IMR-90 (cell line): Measurements from ENCODE around the gene DNASE1. TPM values are rescaled to one million over a fixed set of nuclear protein-coding genes. Genes with fewer than 3 reads are reported as not detected.
A peak's percentile ranks its signal among the peaks of the same experiment; 100 is the strongest.

Experiments used
- ATAC-seq: fragments of 200-7000 bp; cut with Tn5 transposase; 2 replicates; pipeline ENCODE4 v1.9.1; 2020; ENCODE audit warnings: low read depth, mild to moderate bottlenecking, moderate library complexity
- BruUV-seq: library from RNA; stranded (reverse); fragments of 400-500 nt; replicated peaks from 2 replicates; lab custom pipeline; 2021; lab: Mats Ljungman, UMichigan
- CTCF ChIA-PET: fragments of 300-600 bp; formaldehyde crosslinking; extraction: SDS; loops from one replicate; lab custom pipeline; 2021; ENCODE audit warnings: antibody characterized with exemption; lab: Yijun Ruan, JAX
- POLR2A ChIA-PET: fragments of 300-600 bp; sonication (Branson Sonifier 250); formaldehyde crosslinking; loops from one replicate; lab custom pipeline; 2022; ENCODE audit warnings: antibody characterized with exemption; ENCODE audit not compliant: unreplicated experiment; lab: Charles Lee
- DNase-seq: peaks from one replicate; pipeline ENCODE4 v3.0.0; 2013
- H2AFZ ChIP-seq: replicated peaks from 2 replicates; pipeline ENCODE3; 2013; ENCODE audit warnings: low read length, mild to moderate bottlenecking; ENCODE audit not compliant: poor library complexity
- H2AK5ac ChIP-seq: 2 replicates; pipeline ENCODE4 v1.6.1; 2013; ENCODE audit warnings: low read depth, low read length, inconsistent platforms
- H2AK9ac ChIP-seq: replicated peaks from 2 replicates; pipeline ENCODE3; 2013; ENCODE audit warnings: mild to moderate bottlenecking, low read depth, low read length, moderate library complexity; ENCODE audit not compliant: poor library complexity
- H2BK120ac ChIP-seq: 2 replicates; pipeline ENCODE4 v1.6.1; 2013; ENCODE audit warnings: low read depth, low read length, inconsistent platforms
- H2BK15ac ChIP-seq: 3 replicates; pipeline ENCODE4 v1.6.1; 2013; ENCODE audit warnings: low read depth, low read length, inconsistent platforms
- H2BK20ac ChIP-seq: 2 replicates; pipeline ENCODE4 v1.6.1; 2013; ENCODE audit warnings: low read depth, mild to moderate bottlenecking, inconsistent platforms, low read length, moderate library complexity
- H2BK5ac ChIP-seq: 2 replicates; pipeline ENCODE4 v1.6.1; 2013; ENCODE audit warnings: mild to moderate bottlenecking, low read depth, low read length, inconsistent platforms; ENCODE audit not compliant: poor library complexity, severe bottlenecking
- H3K14ac ChIP-seq: replicated peaks from 2 replicates; pipeline ENCODE4 v1.6.1; 2013; ENCODE audit warnings: low read depth, low read length, inconsistent platforms
- H3K18ac ChIP-seq: 2 replicates; pipeline ENCODE4 v1.6.1; 2013; ENCODE audit warnings: low read depth, low read length, control low read depth
- H3K23ac ChIP-seq: 2 replicates; pipeline ENCODE4 v1.6.1; 2013; ENCODE audit warnings: low read depth, low read length, inconsistent platforms
- H3K27ac ChIP-seq: 2 replicates; pipeline ENCODE4 v1.5.1; 2013; ENCODE audit warnings: mild to moderate bottlenecking, control low read depth, low read length; ENCODE audit not compliant: insufficient read depth
- H3K27me3 ChIP-seq: 2 replicates; pipeline ENCODE4 v1.6.1; 2013; ENCODE audit warnings: low read length; ENCODE audit not compliant: control insufficient read depth, insufficient read depth
- H3K36me3 ChIP-seq: 2 replicates; pipeline ENCODE4 v1.6.1; 2013; ENCODE audit warnings: low read length, mixed read lengths; ENCODE audit not compliant: control insufficient read depth, insufficient read depth
- H3K4ac ChIP-seq: 2 replicates; pipeline ENCODE4 v1.6.1; 2013; ENCODE audit warnings: low read depth, low read length, inconsistent platforms
- H3K4me1 ChIP-seq: 2 replicates; pipeline ENCODE4 v1.6.1; 2013; ENCODE audit warnings: low read length, mixed read lengths; ENCODE audit not compliant: control insufficient read depth, insufficient read depth
- H3K4me2 ChIP-seq: 2 replicates; pipeline ENCODE4 v1.6.1; 2013; ENCODE audit warnings: low read depth, mild to moderate bottlenecking, control low read depth, low read length, moderate library complexity
- H3K4me3 ChIP-seq: 2 replicates; pipeline ENCODE4 v1.5.1; 2013; ENCODE audit warnings: low read depth, mild to moderate bottlenecking, control low read depth, low read length, moderate library complexity; ENCODE audit not compliant: insufficient read depth
- H3K56ac ChIP-seq: 2 replicates; pipeline ENCODE4 v1.6.1; 2013; ENCODE audit warnings: low read length, inconsistent platforms; ENCODE audit not compliant: insufficient read depth; ENCODE audit errors: extremely low read depth
- H3K79me1 ChIP-seq, 2 experiments: 2 replicates each; pipeline ENCODE4 v1.6.1; 2013; ENCODE audit warnings: low read length in 2 of 2, inconsistent platforms in 1 of 2, low read depth in 1 of 2
- H3K9ac ChIP-seq: 2 replicates; pipeline ENCODE4 v1.6.1; 2013; ENCODE audit warnings: low read depth, low read length, control low read depth
- H3K9me1 ChIP-seq: 2 replicates; pipeline ENCODE4 v1.6.1; 2013; ENCODE audit warnings: low read length, inconsistent platforms; ENCODE audit not compliant: insufficient read depth
- H3K9me3 ChIP-seq: 2 replicates; pipeline ENCODE4 v1.6.1; 2013; ENCODE audit warnings: low read length; ENCODE audit not compliant: control insufficient read depth, insufficient read depth
- H4K20me1 ChIP-seq: 2 replicates; pipeline ENCODE4 v1.6.1; 2013; ENCODE audit warnings: low read length, inconsistent platforms; ENCODE audit not compliant: insufficient read depth
- H4K5ac ChIP-seq: 2 replicates; pipeline ENCODE4 v1.6.1; 2013; ENCODE audit warnings: mild to moderate bottlenecking, low read depth, low read length, control low read depth
- H4K8ac ChIP-seq, 2 experiments: 2 replicates each; pipeline ENCODE4 v1.6.1; 2013; ENCODE audit warnings: low read depth in 2 of 2, low read length in 2 of 2, control low read depth in 1 of 2, inconsistent platforms in 1 of 2
- H4K91ac ChIP-seq: 2 replicates; pipeline ENCODE4 v1.6.1; 2013; ENCODE audit warnings: low read depth, low read length, inconsistent platforms; ENCODE audit not compliant: insufficient read depth
- CEBPB ChIP-seq: IDR thresholded peaks from 2 replicates; pipeline ENCODE4 v1.6.1; 2012; ENCODE audit warnings: low read depth, low read length, improper control_type of control experiment
- MXI1 ChIP-seq: IDR thresholded peaks from 2 replicates; pipeline ENCODE4 v1.6.1; 2012; ENCODE audit warnings: low read depth, mild to moderate bottlenecking, low read length, moderate library complexity, borderline replicate concordance
- RCOR1 ChIP-seq: IDR thresholded peaks from 2 replicates; pipeline ENCODE4 v1.6.1; 2012; ENCODE audit warnings: mild to moderate bottlenecking, low read length, improper control_type of control experiment; ENCODE audit not compliant: insufficient replicate concordance
- WGBS, 2 experiments: methylation state at CpG; one replicate each; pipeline versions ENCODE4 v1.1.5 to v1.1.7; 2013; ENCODE audit warnings: missing lambda C conversion rate in 2 of 2; ENCODE audit not compliant: insufficient read length in 1 of 2; ENCODE audit errors: extremely low coverage in 2 of 2; 5-methylcytosine and 5-hydroxymethylcytosine counted together
- dilution Hi-C: fragments of 300-500 bp; cut with HindIII; formaldehyde crosslinking; loops from one replicate; pipeline ENCODE4 v1.14.3; 2018; ENCODE audit warnings: low sequenced_read_pairs; ENCODE audit not compliant: unreplicated experiment
- in situ Hi-C: fragments of 300-500 bp; cut with MboI; formaldehyde crosslinking; loops from 3 replicates; pipeline ENCODE4 v1.14.3; 2019; ENCODE audit warnings: low sequenced_read_pairs, inconsistent platforms, mixed read lengths
- intact Hi-C: fragments of 100-400 bp; cut with micrococcal nuclease; formaldehyde crosslinking; loops from 2 replicates; pipeline ENCODE4 v1.10.0; 2022
- polyA plus RNA-seq, 3 experiments: library from polyadenylated mRNA; depleted of rRNA; stranded (reverse); fragments of >200 nt; gene quantifications; 2 replicates each; pipeline ENCODE4 v1.2.3, GENCODE V29; 2012; ENCODE audit warnings: low replicate concordance in 1 of 3
- total RNA-seq: library from RNA; depleted of rRNA; stranded (reverse); fragments of >200 nt; gene quantifications from 2 replicates; pipeline ENCODE4 v1.2.3, GENCODE V29; 2012

DNASE1 gene
- total and polyA plus RNA-seq, 2 of the 4 experiments (the other 2 are of a cell fraction) = 5.4 to 15.9 TPM

DNA sequence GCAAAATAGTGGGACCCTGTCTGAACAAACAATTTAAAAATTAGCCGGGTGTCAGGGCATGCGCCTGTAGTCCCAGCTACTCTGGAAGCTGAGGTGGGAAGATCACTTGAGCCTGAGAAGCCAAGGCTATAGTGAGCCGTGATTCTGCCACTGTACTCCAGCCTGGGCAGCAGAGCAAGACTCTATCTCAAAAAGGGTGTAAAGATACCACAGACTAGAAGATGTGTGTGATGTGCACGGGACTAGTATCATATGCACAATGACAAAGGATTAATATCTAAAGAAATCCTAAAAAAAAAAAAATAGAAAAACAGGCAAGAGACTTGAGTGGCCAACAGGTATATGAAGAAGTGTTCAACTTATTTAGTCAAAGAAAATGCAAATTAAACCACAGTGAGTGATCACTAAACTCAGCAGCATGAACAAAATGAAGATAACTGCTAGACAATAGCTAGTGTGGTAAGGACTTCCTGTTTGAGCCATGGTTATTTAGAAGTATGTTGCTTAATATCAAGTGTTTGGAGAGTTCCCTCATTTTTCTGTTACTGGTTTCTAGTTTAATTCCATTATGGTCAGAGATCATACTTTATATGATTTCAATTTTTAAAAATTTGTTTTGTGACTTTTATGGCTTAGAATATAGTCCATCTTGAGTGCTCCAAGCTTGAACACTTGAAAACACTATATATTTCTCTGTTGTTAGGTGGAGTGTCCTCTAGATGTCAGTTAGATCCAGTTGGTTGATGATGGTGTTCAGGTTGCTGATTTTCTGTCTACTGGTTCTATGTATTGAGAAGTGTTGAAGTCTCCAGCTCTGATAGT lies 28.4 kb upstream of the DNASE1 start:
- no peak overlapping the region for H2AFZ ChIP-seq
- H2BK5ac ChIP-seq = no peak overlapping the region
- CTCF ChIA-PET = interaction anchor here (0.6 kb wide), 2 partner anchors 12 to 65 kb away, joined by 3 read pairs; no protein-coding TSS in a partner anchor
- H3K27me3 ChIP-seq = no peaks in the 10 kb centered on the region
- H4K5ac ChIP-seq = no peak overlapping the region
- dilution Hi-C loops = no loop called here
- 0 out of 2 replicates have a peak, but pooled peaks cover 1% of the 10 kb centered on the region for H3K36me3 ChIP-seq
- no peaks in the 10 kb centered on the region for H3K9me3 ChIP-seq
- peaks cover 2% of the 10 kb centered on the region; the same call in 1 of the 2 replicates for H3K9me1 ChIP-seq
- no peak overlapping the region for H3K27ac ChIP-seq
- no peak overlapping the region for H2AK5ac ChIP-seq
- H3K4ac ChIP-seq = no peak overlapping the region
- H3K79me1 ChIP-seq = peaks cover 24 to 38% of the 10 kb centered on the region in 2 experiments
- BruUV-seq = no TSS peak
- H3K56ac ChIP-seq = no peak overlapping the region
- H3K23ac ChIP-seq = no peak overlapping the region
- TF ChIP-seq RCOR1 = no peak
- no peak for TF ChIP-seq MXI1
- 0 out of 2 replicates have a peak, but pooled peaks have one; percentile 26 for TF ChIP-seq CEBPB
- H2BK120ac ChIP-seq = no peak overlapping the region
- no peak overlapping the region for H3K4me2 ChIP-seq
- no peak overlapping the region for H2AK9ac ChIP-seq
- H4K8ac ChIP-seq = no peak overlapping the region
- H2BK15ac ChIP-seq = no peak overlapping the region
- in situ Hi-C loops = no loop called here
- H4K20me1 ChIP-seq = peaks cover 4% of the 10 kb centered on the region; the same call in 1 of the 2 replicates
- H3K14ac ChIP-seq = no peak overlapping the region
- no peak overlapping the region for H3K9ac ChIP-seq
- no peak for DNase-seq
- no peak overlapping the region for H4K91ac ChIP-seq
- intact Hi-C loops = no loop called here
- H2BK20ac ChIP-seq = no peak overlapping the region
- no peak for ATAC-seq
- WGBS, 2 experiments = 100% methylated on average over 2 of the region's 4 CpGs; no CpG with 5 or more reads in 1 of the 2 experiments
- H3K4me3 ChIP-seq = no peak overlapping the region
- no peaks in the 10 kb centered on the region for H3K4me1 ChIP-seq
- POLR2A ChIA-PET = no interaction called here
- no peak overlapping the region for H3K18ac ChIP-seq
